T-helper 9 cell (primary cell): ENCODE results near the gene GNPAT.

Experiments
- DNase-seq: peaks from one replicate; pipeline ENCODE4 v3.0.0-alpha.2; 2020

GNPAT gene

GRCh38 chr1:231248778-231249177 lies 7.8 kb downstream of the GNPAT start:
- DNase-seq, result no peak

GRCh38 chr1:231252336-231252735 lies 11.3 kb downstream of the GNPAT start:
- no peak for DNase-seq

- no peak for DNase-seq
Observed at GRCh38 chr1:231260351-231260750, 19.3 kb downstream of the GNPAT start.

- DNase-seq, result no peak
Observed at GRCh38 chr1:231264642-231265041, 23.6 kb downstream of the GNPAT start.

GRCh38 chr1:231265379-231265778 lies 24.4 kb downstream of the GNPAT start:
- no peak for DNase-seq

GRCh38 chr1:231266811-231267322 lies 25.9 kb downstream of the GNPAT start:
- DNase-seq, result no peak

- no peak for DNase-seq
Observed at GRCh38 chr1:231272173-231272572, 31.2 kb downstream of the GNPAT start.

GRCh38 chr1:231272880-231273279 lies 31.9 kb downstream of the GNPAT start:
- DNase-seq, result no peak

GRCh38 chr1:231274119-231274825 lies 33.3 kb downstream of the GNPAT start:
- DNase-seq, result no peak

GRCh38 chr1:231278100-231278790 lies 37.2 kb downstream of the GNPAT start:
- DNase-seq, result no peak

- DNase-seq, result no peak
Observed at GRCh38 chr1:231279081-231279480, 38.1 kb downstream of the GNPAT start.

GRCh38 chr1:231279683-231280082 lies 38.7 kb downstream of the GNPAT start:
- no peak for DNase-seq

- no peak for DNase-seq
Observed at GRCh38 chr1:231284441-231284840, 43.4 kb downstream of the GNPAT start.

GRCh38 chr1:231286603-231287002 lies 45.6 kb downstream of the GNPAT start:
- DNase-seq, result no peak

GRCh38 chr1:231295938-231296337 lies 54.9 kb downstream of the GNPAT start:
- no peak for DNase-seq

- DNase-seq, result no peak
Observed at GRCh38 chr1:231301990-231302389, 61.0 kb downstream of the GNPAT start.

- DNase-seq, result no peak
Observed at GRCh38 chr1:231310391-231310934, 69.5 kb downstream of the GNPAT start.

- no peak for DNase-seq
Observed at GRCh38 chr1:231311720-231312431, 70.9 kb downstream of the GNPAT start.

- no peak for DNase-seq
Observed at GRCh38 chr1:231312432-231312788, 71.4 kb downstream of the GNPAT start.

- DNase-seq, result no peak
Observed at GRCh38 chr1:231313661-231314060, 72.6 kb downstream of the GNPAT start.

GRCh38 chr1:231315887-231316286 lies 74.9 kb downstream of the GNPAT start:
- DNase-seq, result peak; percentile 6

GRCh38 chr1:231317306-231318014 lies 76.4 kb downstream of the GNPAT start:
- no peak for DNase-seq

- no peak for DNase-seq
Observed at GRCh38 chr1:231318015-231318355, 77.0 kb downstream of the GNPAT start.
